ENCODE data around the gene VBP1.

DNA sequence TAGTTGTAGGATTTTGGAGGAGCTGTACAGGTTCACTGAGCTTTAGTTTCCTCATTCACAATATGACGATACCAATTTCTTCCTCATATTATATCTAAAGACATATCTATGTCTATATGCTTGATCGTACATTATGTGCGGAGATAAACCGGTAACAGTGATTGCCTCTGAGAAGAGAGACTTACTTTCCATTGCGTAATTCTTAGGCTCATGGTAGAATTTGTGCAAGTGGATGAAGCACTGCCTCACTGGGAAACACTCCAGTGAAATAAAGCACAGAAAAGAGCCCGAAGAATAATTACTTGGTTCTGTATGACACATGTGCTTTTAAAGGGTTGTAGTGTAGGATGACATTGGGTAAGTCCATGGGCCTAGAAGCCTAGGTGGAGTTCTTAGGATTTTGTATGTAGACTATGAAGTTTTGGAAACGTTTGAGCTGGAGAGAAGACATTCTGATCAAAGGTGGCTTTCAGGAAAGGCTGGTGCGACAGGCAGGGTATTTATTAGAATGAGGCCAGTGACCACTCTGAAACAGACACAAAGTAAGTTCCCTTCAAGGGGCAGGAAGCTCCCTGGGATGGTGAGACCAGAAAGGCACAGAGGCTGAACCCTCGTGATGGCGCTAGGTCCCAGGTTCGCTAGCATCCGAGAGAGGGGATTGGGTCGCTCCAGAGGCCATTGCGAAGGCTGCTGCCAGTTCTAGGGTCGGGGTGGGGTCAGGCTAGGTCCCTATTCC, 649 bp upstream of the VBP1 start:
- no peak for TF ChIP-seq CTCF (IDR thresholded peaks at IDR 0.05)
- TF ChIP-seq POLR2AphosphoS5 (IDR thresholded peaks at IDR 0.05; ENCODE audit: low read depth, low read length) = no peak
- TF ChIP-seq TCF7L2 (IDR thresholded peaks at IDR 0.05; ENCODE audit: low read depth, low read length) = no peak
- TF ChIP-seq, protein P1, sequence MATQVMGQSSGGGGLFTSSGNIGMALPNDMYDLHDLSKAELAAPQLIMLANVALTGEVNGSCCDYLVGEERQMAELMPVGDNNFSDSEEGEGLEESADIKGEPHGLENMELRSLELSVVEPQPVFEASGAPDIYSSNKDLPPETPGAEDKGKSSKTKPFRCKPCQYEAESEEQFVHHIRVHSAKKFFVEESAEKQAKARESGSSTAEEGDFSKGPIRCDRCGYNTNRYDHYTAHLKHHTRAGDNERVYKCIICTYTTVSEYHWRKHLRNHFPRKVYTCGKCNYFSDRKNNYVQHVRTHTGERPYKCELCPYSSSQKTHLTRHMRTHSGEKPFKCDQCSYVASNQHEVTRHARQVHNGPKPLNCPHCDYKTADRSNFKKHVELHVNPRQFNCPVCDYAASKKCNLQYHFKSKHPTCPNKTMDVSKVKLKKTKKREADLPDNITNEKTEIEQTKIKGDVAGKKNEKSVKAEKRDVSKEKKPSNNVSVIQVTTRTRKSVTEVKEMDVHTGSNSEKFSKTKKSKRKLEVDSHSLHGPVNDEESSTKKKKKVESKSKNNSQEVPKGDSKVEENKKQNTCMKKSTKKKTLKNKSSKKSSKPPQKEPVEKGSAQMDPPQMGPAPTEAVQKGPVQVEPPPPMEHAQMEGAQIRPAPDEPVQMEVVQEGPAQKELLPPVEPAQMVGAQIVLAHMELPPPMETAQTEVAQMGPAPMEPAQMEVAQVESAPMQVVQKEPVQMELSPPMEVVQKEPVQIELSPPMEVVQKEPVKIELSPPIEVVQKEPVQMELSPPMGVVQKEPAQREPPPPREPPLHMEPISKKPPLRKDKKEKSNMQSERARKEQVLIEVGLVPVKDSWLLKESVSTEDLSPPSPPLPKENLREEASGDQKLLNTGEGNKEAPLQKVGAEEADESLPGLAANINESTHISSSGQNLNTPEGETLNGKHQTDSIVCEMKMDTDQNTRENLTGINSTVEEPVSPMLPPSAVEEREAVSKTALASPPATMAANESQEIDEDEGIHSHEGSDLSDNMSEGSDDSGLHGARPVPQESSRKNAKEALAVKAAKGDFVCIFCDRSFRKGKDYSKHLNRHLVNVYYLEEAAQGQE (IDR thresholded peaks at IDR 0.05; ENCODE audit: insufficient read depth in 1 of 2, low read depth in 2 of 2, low read length in 1 of 2) = no peak
- TF ChIP-seq SIN3A (IDR thresholded peaks at IDR 0.05; ENCODE audit: borderline replicate concordance, insufficient read depth, low read depth, low read length) = no peak

All from Panc1 (cell line).